ENCODE results near the gene NT5E.

The NT5E gene

GRCh38 chr6:85459224-85459901 is 9.5 kb downstream of the NT5E start:
- ATAC-seq, result peak; percentile 77
- no peak for TF ChIP-seq PATZ1 (CRISPR knock-in tag; IDR thresholded peaks at IDR 0.05; ENCODE audit: borderline replicate concordance)
- TF ChIP-seq CSDC2 (CRISPR knock-in tag; IDR thresholded peaks at IDR 0.05), result no peak
- TF ChIP-seq ZNF70 (CRISPR knock-in tag; IDR thresholded peaks at IDR 0.05), result no peak
- TF ChIP-seq CREB5 (CRISPR knock-in tag; IDR thresholded peaks at IDR 0.05; ENCODE audit: low read depth), result no peak
- no peak for TF ChIP-seq ZFP3 (CRISPR knock-in tag; IDR thresholded peaks at IDR 0.05)
- no peak for TF ChIP-seq PPARA (CRISPR knock-in tag; IDR thresholded peaks at IDR 0.05; ENCODE audit: borderline replicate concordance)
- no peak for TF ChIP-seq BACH2 (CRISPR knock-in tag; IDR thresholded peaks at IDR 0.05; ENCODE audit: borderline replicate concordance)
- no peak for TF ChIP-seq CSRNP3 (CRISPR knock-in tag; IDR thresholded peaks at IDR 0.05)
- TF ChIP-seq ISL1 (CRISPR knock-in tag; IDR thresholded peaks at IDR 0.05), result peak; percentile 81
- TF ChIP-seq ZFP30 (CRISPR knock-in tag; IDR thresholded peaks at IDR 0.05), result no peak
- TF ChIP-seq TOX (CRISPR knock-in tag; IDR thresholded peaks at IDR 0.05; ENCODE audit: borderline replicate concordance), result peak; percentile 40; the same call in 1 of the 2 replicates
- no peak for TF ChIP-seq TSHZ2 (CRISPR knock-in tag; IDR thresholded peaks at IDR 0.05)
- TF ChIP-seq ESRRG (CRISPR knock-in tag; IDR thresholded peaks at IDR 0.05), result no peak
- no peak for TF ChIP-seq TCF4 (CRISPR knock-in tag; IDR thresholded peaks at IDR 0.05; ENCODE audit: borderline replicate concordance)
- no peak for TF ChIP-seq ARNTL (CRISPR knock-in tag; IDR thresholded peaks at IDR 0.05; ENCODE audit: borderline replicate concordance, low read depth)
- no peak for TF ChIP-seq POU6F1 (CRISPR knock-in tag; IDR thresholded peaks at IDR 0.05; ENCODE audit: borderline replicate concordance, low read depth)
- no peak for TF ChIP-seq GLIS3 (CRISPR knock-in tag; IDR thresholded peaks at IDR 0.05)
- no peak for TF ChIP-seq ZNF565 (CRISPR knock-in tag; conservative IDR thresholded peaks at IDR 0.05; ENCODE audit: low read depth)
- no peak for TF ChIP-seq RARB (CRISPR knock-in tag; IDR thresholded peaks at IDR 0.05)
- peak; percentile 71 for TF ChIP-seq ZC3H10 (CRISPR knock-in tag; IDR thresholded peaks at IDR 0.05)
- TF ChIP-seq ZNF8 (CRISPR knock-in tag; IDR thresholded peaks at IDR 0.05), result no peak
- no peak for TF ChIP-seq SNAI2 (CRISPR knock-in tag; IDR thresholded peaks at IDR 0.05)
- no peak for TF ChIP-seq OSR1 (CRISPR knock-in tag; IDR thresholded peaks at IDR 0.05)

GRCh38 chr6:85460154-85460920 is 10.5 kb downstream of the NT5E start:
- ATAC-seq, result no peak
- no peak for TF ChIP-seq CREB5 (CRISPR knock-in tag; IDR thresholded peaks at IDR 0.05; ENCODE audit: low read depth)
- TF ChIP-seq PPARA (CRISPR knock-in tag; IDR thresholded peaks at IDR 0.05; ENCODE audit: borderline replicate concordance), result no peak
- no peak for TF ChIP-seq ZNF70 (CRISPR knock-in tag; IDR thresholded peaks at IDR 0.05)
- no peak for TF ChIP-seq ARNTL (CRISPR knock-in tag; IDR thresholded peaks at IDR 0.05; ENCODE audit: borderline replicate concordance, low read depth)
- TF ChIP-seq TOX (CRISPR knock-in tag; IDR thresholded peaks at IDR 0.05; ENCODE audit: borderline replicate concordance), result no peak
- TF ChIP-seq ZNF565 (CRISPR knock-in tag; conservative IDR thresholded peaks at IDR 0.05; ENCODE audit: low read depth), result no peak
- TF ChIP-seq ZC3H10 (CRISPR knock-in tag; IDR thresholded peaks at IDR 0.05), result peak; percentile 10; the same call in 1 of the 2 replicates
